Measurements from ENCODE around the gene EIF4G1. TPM values are rescaled to one million over a fixed set of nuclear protein-coding genes. Genes with fewer than 3 reads are reported as not detected.
A peak's percentile ranks its signal among the peaks of the same experiment; 100 is the strongest.

The EIF4G1 gene
- total and polyA plus RNA-seq, 2 experiments from 2014 or later = 227 to 552 TPM

DNA sequence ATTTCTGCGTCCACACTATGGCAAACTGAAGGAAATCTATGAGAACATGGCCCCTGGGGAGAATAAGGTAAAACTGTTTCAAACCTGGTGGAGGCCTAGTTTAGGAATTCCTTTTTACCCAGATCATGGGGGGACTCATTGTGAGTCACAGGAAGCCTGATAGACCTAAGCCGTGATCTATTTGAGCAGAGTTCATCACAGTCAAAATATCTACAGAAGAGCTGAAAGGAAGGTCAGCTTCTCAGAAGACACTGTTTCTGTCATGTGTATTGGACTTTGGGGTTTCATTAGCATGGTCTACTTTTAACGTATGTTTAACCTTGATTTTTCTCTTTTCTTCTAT, 14.1 kb upstream of the EIF4G1 start (continued):
- TF ChIP-seq EZH2phosphoT487 (IDR thresholded peaks at IDR 0.05; ENCODE audit: unreplicated experiment) (no peak), ZNF462 (CRISPR knock-in tag; IDR thresholded peaks at IDR 0.05) (no peak), STAT1 (IDR thresholded peaks at IDR 0.05; ENCODE audit: unreplicated experiment) (no peak), NANOG (IDR thresholded peaks at IDR 0.05; ENCODE audit: borderline replicate concordance) (no peak), ETS1 (IDR thresholded peaks at IDR 0.05) (no peak), ZNF114 (CRISPR knock-in tag; IDR thresholded peaks at IDR 0.05) (no peak), CREB1 (CRISPR knock-in tag; IDR thresholded peaks at IDR 0.05; ENCODE audit: low read depth) (no peak)

DNA sequence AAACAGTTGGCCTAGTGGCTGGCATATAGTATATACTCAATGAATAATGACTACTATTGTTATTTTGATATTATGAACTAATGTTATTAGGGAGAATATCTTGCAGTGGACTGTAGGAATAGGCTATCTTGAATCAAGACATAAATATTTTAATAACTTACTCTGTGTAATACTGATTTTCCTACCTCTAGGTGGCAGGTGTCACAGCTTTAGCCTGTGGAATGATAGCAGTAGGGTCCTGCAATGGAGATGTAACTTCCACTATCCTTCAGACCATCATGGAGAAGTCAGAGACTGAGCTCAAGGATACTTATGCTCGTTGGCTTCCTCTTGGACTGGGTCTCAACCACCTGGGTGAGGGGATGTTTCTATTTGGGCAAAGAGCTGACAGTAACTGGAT, 8.8 kb upstream of the EIF4G1 start:
- Mint-ChIP-seq H3K27ac (no peak overlapping the region), H3K36me3 (ENCODE audit: low read depth) (peaks cover 97% of the 10 kb centered on the region), H3K4me1 (peaks cover 3% of the 10 kb centered on the region)

More for the DNA sequence above, 8.8 kb upstream of the EIF4G1 start:
- H3K27ac ChIP-seq (ENCODE audit: low read depth) = no peak overlapping the region
- no peaks in the 10 kb centered on the region for H3K9me2 ChIP-seq (ENCODE audit: insufficient read depth)
- peaks cover 15% of the 10 kb centered on the region for H3F3A ChIP-seq (replicated peaks; ENCODE audit: low read depth)
- no peak overlapping the region for H3K4me3 ChIP-seq
- peaks cover 10% of the 10 kb centered on the region for H3K27me3 Mint-ChIP-seq (ENCODE audit: insufficient read depth, low read depth, poor library complexity)
- peaks cover 58% of the 10 kb centered on the region for H3K36me3 ChIP-seq (ENCODE audit: insufficient read depth)
- ATAC-seq (peak; percentile 47; the same call in 2 of the 3 replicates), DNase-seq (ENCODE audit: low spot score) (no peak)
- H3K4me1 ChIP-seq (ENCODE audit: insufficient read depth) = no peaks in the 10 kb centered on the region; the same call in 1 of the 2 replicates
- no peak overlapping the region for H2AFZ ChIP-seq
- no peak overlapping the region for H3K4me3 Mint-ChIP-seq
- H3K9me3 Mint-ChIP-seq = no peaks in the 10 kb centered on the region
- H4K20me1 ChIP-seq (replicated peaks; ENCODE audit: insufficient read depth) = peaks cover 24% of the 10 kb centered on the region
- peaks cover 27% of the 10 kb centered on the region for H3K79me2 ChIP-seq (replicated peaks; ENCODE audit: insufficient read depth)
- no peaks in the 10 kb centered on the region for H3K27me3 ChIP-seq (ENCODE audit: insufficient read depth)
- no peak overlapping the region for H3K4me2 ChIP-seq
- TF ChIP-seq ZNF114 (CRISPR knock-in tag; IDR thresholded peaks at IDR 0.05) (no peak), JUNB (IDR thresholded peaks at IDR 0.05; ENCODE audit: unreplicated experiment) (no peak), POLR2AphosphoS5 (IDR thresholded peaks at IDR 0.05; ENCODE audit: low read depth) (no peak), CREB1 (CRISPR knock-in tag; IDR thresholded peaks at IDR 0.05; ENCODE audit: low read depth) (no peak), REST (IDR thresholded peaks at IDR 0.05; ENCODE audit: unreplicated experiment) (no peak), EZH2phosphoT487 (IDR thresholded peaks at IDR 0.05; ENCODE audit: unreplicated experiment) (no peak), STAT1 (IDR thresholded peaks at IDR 0.05; ENCODE audit: unreplicated experiment) (no peak)
- TF ChIP-seq, protein P1, sequence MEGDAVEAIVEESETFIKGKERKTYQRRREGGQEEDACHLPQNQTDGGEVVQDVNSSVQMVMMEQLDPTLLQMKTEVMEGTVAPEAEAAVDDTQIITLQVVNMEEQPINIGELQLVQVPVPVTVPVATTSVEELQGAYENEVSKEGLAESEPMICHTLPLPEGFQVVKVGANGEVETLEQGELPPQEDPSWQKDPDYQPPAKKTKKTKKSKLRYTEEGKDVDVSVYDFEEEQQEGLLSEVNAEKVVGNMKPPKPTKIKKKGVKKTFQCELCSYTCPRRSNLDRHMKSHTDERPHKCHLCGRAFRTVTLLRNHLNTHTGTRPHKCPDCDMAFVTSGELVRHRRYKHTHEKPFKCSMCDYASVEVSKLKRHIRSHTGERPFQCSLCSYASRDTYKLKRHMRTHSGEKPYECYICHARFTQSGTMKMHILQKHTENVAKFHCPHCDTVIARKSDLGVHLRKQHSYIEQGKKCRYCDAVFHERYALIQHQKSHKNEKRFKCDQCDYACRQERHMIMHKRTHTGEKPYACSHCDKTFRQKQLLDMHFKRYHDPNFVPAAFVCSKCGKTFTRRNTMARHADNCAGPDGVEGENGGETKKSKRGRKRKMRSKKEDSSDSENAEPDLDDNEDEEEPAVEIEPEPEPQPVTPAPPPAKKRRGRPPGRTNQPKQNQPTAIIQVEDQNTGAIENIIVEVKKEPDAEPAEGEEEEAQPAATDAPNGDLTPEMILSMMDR (conservative IDR thresholded peaks at IDR 0.05; ENCODE audit: low read depth in 2 of 2) = peak; percentile 33 to 36; a peak in 3 of 4 replicates
